GM23248 (cell line): Measurements from ENCODE around the gene PGA5.

Source experiments
- EZH2 ChIP-seq: fragments of 200-600 bp; sonication (generic); IDR thresholded peaks from 2 replicates; pipeline ENCODE4 v1.6.1; 2018; ENCODE audit warnings: antibody characterized with exemption, mild to moderate bottlenecking; ENCODE audit not compliant: insufficient read depth, poor library complexity, severe bottlenecking
- EZH2phosphoT487 ChIP-seq: fragments of 200-600 bp; sonication (generic); IDR thresholded peaks from 2 replicates; pipeline ENCODE4 v1.6.1; 2018; ENCODE audit warnings: antibody characterized with exemption, moderate library complexity, mild to moderate bottlenecking, low read depth; ENCODE audit not compliant: insufficient read depth

DNA sequence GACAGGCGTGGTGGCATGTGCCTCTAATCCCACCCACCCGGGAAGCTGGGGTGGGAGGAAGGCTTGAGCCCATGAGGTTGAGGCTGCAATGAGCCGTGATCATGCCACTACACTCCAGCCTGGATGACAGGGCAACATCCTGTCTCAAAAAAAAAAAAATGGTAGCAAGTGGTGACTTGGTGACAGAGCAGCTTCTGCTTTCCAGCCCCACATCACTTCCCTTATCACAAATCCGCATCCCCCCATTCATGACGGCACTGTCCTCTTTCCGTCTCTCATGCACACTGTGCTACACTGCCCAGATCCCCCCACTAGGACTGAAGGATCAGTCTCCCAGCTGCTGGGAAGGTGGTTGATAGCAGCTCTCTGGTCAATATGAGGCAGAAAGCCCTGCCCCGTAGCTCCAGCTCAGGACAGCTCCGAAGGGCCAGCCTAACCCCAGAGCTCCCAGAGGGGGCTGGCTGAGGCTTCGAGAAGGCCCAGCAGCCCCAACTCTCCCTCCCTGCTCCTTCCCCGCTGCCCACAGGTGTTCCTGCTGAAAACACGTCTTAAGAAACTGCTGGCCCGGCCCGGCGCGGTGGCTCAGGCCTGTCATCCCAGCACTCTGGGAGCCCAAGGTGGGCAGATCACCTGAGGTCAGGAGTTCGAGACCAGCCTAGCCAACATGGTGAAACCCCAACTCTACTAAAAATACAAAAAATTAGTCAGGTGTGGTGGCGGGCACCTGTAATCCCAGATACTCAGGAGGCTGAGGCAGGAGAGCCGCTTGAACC lies 15.9 kb downstream of the PGA5 start:
- TF ChIP-seq EZH2 (no peak), EZH2phosphoT487 (no peak)
